GM23248 (cell line): ENCODE data around the gene DCAKD.

Source experiments
- EZH2 ChIP-seq: fragments of 200-600 bp; sonication (generic); IDR thresholded peaks from 2 replicates; pipeline ENCODE4 v1.6.1; 2018; ENCODE audit warnings: antibody characterized with exemption, mild to moderate bottlenecking; ENCODE audit not compliant: insufficient read depth, poor library complexity, severe bottlenecking
- EZH2phosphoT487 ChIP-seq: fragments of 200-600 bp; sonication (generic); IDR thresholded peaks from 2 replicates; pipeline ENCODE4 v1.6.1; 2018; ENCODE audit warnings: antibody characterized with exemption, moderate library complexity, mild to moderate bottlenecking, low read depth; ENCODE audit not compliant: insufficient read depth

DNA sequence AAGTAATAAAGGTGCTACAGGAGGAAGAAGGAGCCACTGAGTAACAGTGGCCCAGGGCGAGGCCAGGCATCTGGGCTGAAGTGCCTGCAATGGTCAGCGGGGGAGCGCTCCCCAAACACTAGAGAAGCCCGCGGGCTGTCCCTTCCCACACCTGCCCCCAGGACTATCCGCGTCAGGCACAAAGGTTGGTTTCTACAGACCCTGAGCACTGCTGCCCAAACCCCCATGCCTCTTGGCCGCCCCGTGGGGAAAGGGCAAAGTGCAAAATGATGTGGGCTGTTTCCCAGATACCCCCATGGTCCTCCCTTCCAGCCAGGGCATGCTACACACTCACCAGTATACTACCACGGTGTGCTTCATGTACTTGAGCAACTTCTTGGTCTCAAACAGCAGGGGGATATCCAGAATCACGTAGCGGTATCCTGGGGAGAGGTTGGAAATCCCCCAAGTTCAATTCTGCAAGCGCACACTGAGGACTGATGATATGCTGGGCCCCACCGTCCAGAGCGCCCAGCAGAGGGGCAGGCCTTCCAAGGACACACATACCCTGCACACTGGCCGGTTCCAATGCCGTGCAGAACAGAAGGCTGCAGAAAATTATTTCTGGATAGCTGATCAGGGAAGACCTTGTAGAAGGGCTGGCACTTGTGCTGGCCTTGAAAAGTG, 21.5 kb downstream of the DCAKD start:
- no peak for TF ChIP-seq EZH2
- TF ChIP-seq EZH2phosphoT487, result no peak
